ENCODE measurements around the gene S100A12. TPM values are rescaled to one million over a fixed set of nuclear protein-coding genes. Genes with fewer than 3 reads are reported as not detected.

S100A12 gene
- total RNA-seq, 1 donor from 2014 or later: 22.8 TPM

DNA sequence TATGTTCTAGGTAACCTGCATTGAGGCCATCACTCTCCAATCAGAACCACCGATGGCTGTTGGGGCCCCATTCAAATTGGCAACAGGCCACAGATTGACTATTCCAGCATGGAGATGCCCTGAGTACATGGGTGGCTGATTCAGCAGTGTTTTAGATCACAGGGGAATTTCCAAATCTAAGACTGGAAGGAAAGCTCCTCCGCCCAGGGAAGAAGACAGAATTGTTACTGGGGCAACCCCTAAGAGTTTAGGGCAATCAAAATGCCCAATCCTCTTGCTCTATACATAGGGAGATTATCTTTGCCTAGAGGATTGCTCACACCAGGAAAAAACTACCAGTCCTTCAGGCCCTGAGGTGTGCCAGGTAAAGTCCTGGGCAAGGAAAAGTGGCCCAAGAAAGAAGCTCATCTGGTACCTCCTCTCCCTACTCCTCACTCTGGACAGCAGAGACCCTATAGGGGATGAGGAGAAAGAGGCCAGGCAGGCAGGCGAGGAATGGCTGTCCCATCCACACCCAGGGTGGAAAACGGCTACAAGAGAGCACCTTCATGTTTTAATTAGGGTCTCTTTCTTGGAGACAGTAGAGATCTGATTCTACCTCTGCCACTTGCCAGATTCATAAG, 9.6 kb upstream of the S100A12 start:
- DNase-seq (no peak), ATAC-seq (no peak)
- TF ChIP-seq, protein P1, sequence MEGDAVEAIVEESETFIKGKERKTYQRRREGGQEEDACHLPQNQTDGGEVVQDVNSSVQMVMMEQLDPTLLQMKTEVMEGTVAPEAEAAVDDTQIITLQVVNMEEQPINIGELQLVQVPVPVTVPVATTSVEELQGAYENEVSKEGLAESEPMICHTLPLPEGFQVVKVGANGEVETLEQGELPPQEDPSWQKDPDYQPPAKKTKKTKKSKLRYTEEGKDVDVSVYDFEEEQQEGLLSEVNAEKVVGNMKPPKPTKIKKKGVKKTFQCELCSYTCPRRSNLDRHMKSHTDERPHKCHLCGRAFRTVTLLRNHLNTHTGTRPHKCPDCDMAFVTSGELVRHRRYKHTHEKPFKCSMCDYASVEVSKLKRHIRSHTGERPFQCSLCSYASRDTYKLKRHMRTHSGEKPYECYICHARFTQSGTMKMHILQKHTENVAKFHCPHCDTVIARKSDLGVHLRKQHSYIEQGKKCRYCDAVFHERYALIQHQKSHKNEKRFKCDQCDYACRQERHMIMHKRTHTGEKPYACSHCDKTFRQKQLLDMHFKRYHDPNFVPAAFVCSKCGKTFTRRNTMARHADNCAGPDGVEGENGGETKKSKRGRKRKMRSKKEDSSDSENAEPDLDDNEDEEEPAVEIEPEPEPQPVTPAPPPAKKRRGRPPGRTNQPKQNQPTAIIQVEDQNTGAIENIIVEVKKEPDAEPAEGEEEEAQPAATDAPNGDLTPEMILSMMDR (IDR thresholded peaks at IDR 0.05): no peak
- Histone ChIP-seq H3K27me3 (no peaks in the 10 kb centered on the region), H3K36me3 (no peaks in the 10 kb centered on the region), H3K9me3 (no peaks in the 10 kb centered on the region), H3K27ac (no peak overlapping the region), H3K4me1 (peaks cover 8% of the 10 kb centered on the region), H3K4me3 (no peak overlapping the region)
- intact Hi-C loops (cut with DNase I): no loop called here

DNA sequence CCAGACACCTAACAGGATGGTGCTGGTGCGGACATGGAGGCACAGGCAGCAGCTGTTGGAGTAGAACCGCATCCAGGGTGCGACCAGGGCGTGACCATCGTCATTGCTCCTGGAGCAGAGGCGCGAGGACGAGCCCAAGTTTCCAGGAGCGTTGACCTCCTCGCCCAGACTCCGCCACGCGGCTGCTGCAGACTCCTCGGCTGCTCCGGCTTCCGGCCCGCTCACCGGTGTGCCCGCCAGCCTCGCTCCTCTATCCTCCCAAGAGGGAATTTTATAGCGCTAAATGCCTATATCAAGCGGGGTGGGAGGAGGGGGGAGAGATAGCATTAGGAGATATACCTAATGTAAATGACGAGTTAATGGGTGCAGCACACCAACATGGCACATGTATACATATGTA, 5.3 kb upstream of the S100A12 start:
- Histone ChIP-seq H3K4me1 (peaks cover 8% of the 10 kb centered on the region), H3K27me3 (no peaks in the 10 kb centered on the region)
- ATAC-seq: no peak

DNA sequence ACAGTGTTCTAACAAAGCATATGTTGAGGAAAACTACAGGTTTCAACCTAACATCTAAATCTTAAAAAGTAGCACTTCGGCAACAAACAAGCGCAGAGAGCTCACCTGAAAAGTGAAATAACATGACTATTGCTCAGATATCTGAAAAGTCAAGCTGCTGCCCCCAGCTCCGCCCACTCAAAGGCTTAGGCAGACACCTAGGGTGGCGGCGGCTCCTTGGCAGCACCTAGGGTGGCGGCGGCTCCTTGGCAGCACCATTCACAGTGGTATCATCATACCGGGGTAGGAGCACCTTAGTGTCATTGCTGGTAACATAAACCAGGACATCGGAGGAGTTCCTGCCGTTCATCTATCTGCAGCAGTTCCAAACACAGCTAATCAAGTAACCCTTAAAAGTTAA, 4.2 kb upstream of the S100A12 start:
- Histone ChIP-seq H3K27ac (no peak overlapping the region), H3K36me3 (no peaks in the 10 kb centered on the region), H3K4me1 (no peaks in the 10 kb centered on the region), H3K27me3 (no peaks in the 10 kb centered on the region), H3K4me3 (no peak overlapping the region), H3K9me3 (no peaks in the 10 kb centered on the region)
- DNase-seq (no peak), ATAC-seq (no peak)
- intact Hi-C loops (cut with DNase I): no loop called here
- TF ChIP-seq, protein P1 (IDR thresholded peaks at IDR 0.05): no peak

More for the DNA sequence above, 5.3 kb upstream of the S100A12 start:
- Histone ChIP-seq H3K9me3 (no peaks in the 10 kb centered on the region), H3K36me3 (no peaks in the 10 kb centered on the region), H3K4me3 (no peak overlapping the region), H3K27ac (no peak overlapping the region)
- TF ChIP-seq, protein P1 (IDR thresholded peaks at IDR 0.05): no peak
- DNase-seq: no peak
- intact Hi-C loops (cut with DNase I): no loop called here

DNA sequence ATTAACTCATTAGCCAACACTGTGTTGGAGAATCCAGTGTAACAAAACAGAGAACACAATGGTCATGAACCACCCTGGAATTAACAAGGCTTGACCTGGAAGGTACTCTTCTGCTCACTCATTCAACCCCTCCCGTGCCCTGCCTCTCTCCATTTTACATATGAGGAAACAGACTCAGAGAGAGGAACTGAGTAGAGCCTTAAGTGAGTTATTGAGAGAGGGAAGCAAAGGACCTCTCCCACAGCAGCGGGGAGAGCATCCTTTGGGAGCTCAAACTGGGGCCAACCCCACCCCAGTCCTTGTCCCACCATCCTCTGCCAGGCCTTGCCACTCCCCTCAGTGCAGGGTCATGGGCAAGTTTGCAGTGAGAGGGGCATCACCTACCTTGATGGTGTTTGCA, 1.4 kb downstream of the S100A12 start:
- no peak overlapping the region for H3K4me3 ChIP-seq
- DNase-seq (no peak), ATAC-seq (peak; percentile 74)
- no peaks in the 10 kb centered on the region for H3K4me1 ChIP-seq
- intact Hi-C loops (cut with DNase I): no loop called here
- TF ChIP-seq, protein P1 (IDR thresholded peaks at IDR 0.05): no peak
- no peak overlapping the region for H3K27ac ChIP-seq
- H3K36me3 ChIP-seq: no peaks in the 10 kb centered on the region
- no peaks in the 10 kb centered on the region for H3K9me3 ChIP-seq
- no peaks in the 10 kb centered on the region for H3K27me3 ChIP-seq

DNA sequence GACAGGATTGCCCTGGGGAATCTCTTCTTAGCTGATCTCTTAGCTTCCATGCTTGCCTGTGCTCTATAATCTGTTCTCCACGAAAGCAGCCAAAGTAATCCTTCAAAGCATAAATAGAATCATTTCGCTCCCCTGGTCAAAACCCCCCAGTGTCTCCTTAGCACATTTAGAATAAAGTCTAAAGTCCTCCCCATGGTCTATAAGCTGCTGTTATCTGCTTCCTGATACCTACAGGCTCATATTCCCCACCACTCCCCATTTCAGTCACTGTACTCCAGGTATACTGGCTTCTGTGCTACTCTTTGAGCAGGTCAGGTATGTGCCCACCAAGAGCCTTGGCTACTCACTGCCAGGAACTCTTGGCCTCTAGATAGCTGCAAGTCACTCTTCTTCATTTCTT, 2.9 kb downstream of the S100A12 start:
- no peak for DNase-seq
- TF ChIP-seq, protein P1 (IDR thresholded peaks at IDR 0.05): no peak
- ATAC-seq: no peak
- Histone ChIP-seq H3K9me3 (no peaks in the 10 kb centered on the region), H3K36me3 (no peaks in the 10 kb centered on the region), H3K4me1 (peaks cover 10% of the 10 kb centered on the region), H3K4me3 (no peak overlapping the region), H3K27me3 (no peaks in the 10 kb centered on the region), H3K27ac (no peak overlapping the region)
- intact Hi-C loops (cut with DNase I): no loop called here

DNA sequence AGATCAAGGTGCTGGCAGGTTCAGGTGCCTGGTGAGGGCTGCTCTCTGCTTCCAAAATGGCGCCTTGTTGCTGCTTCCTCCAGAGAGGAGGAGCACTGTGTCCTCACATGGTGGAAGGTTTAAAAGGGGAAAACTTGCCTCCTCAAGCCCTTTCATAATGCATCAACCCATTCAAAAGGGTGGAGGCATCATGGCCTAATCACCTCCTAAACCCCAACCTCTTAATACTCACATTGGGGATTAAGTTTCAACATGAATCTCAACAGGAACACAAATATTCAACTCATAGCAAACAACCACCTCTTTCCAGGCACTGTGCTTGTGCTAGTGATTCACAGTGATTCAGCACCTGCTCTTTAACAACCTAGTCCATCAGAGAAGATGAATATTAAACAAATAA, 4.2 kb downstream of the S100A12 start:
- DNase-seq (no peak), ATAC-seq (no peak)
- Histone ChIP-seq H3K27me3 (no peaks in the 10 kb centered on the region), H3K36me3 (no peaks in the 10 kb centered on the region), H3K27ac (no peak overlapping the region), H3K4me1 (peaks cover 10% of the 10 kb centered on the region), H3K4me3 (no peak overlapping the region), H3K9me3 (no peaks in the 10 kb centered on the region)
- TF ChIP-seq, protein P1 (IDR thresholded peaks at IDR 0.05): no peak
- intact Hi-C loops (cut with DNase I): no loop called here

Data from upper lobe of right lung (tissue), 1 donor.